ENCODE data around the gene URI1. TPM values are rescaled to one million over a fixed set of nuclear protein-coding genes. Genes with fewer than 3 reads are reported as not detected.

URI1 gene
- total and polyA plus RNA-seq, 4 donors: 21.5 to 60.8 (median 32.5) TPM

- no peaks in the 10 kb centered on the region for H3K36me3 ChIP-seq (ENCODE audit: control insufficient read depth in 4 of 4, insufficient read depth in 4 of 4, low read length in 4 of 4)
Measured at GRCh38 chr19:30053558-30053957, 111.5 kb downstream of the URI1 start.

GRCh38 chr19:30054210-30054609 lies 112.2 kb downstream of the URI1 start:
- no peak for DNase-seq
- 81 to 82% methylated on average over 2 of the region's 2 CpGs for WGBS, 2 donors
- no peak for TF ChIP-seq CTCF (IDR thresholded peaks at IDR 0.05; ENCODE audit: control extremely low read depth, extremely low read depth)

More at GRCh38 chr19:30053558-30053957, 111.5 kb downstream of the URI1 start:
- no peak overlapping the region for H3K4me3 ChIP-seq
- H3K4me1 ChIP-seq (ENCODE audit: control insufficient read depth in 5 of 5, insufficient read depth in 5 of 5, low read length in 5 of 5): peaks cover 0 to 21% (median 0%) of the 10 kb centered on the region in 5 donors
- no peak overlapping the region for H3K27ac ChIP-seq (ENCODE audit: low read depth in 1 of 2, low read length in 1 of 2)
- ATAC-seq (ENCODE audit: insufficient read depth, low FRiP score): no peak
- no peak for TF ChIP-seq CTCF (IDR thresholded peaks at IDR 0.05; ENCODE audit: control extremely low read depth, extremely low read depth)
- H3K9ac ChIP-seq (ENCODE audit: insufficient read depth in 1 of 2, low read length in 2 of 2): no peak overlapping the region
- peaks cover 0 to 20% (median 4%) of the 10 kb centered on the region in 3 donors for H3K27me3 ChIP-seq (ENCODE audit: control insufficient read depth in 3 of 3, insufficient read depth in 3 of 3, low read length in 2 of 3)
- 86 to 93% methylated on average over 18 of the region's 18 CpGs for WGBS, 2 donors
- no peak for DNase-seq
- no peaks in the 10 kb centered on the region for H3K9me3 ChIP-seq (ENCODE audit: control insufficient read depth in 4 of 4, insufficient read depth in 3 of 4, low read length in 3 of 4)

GRCh38 chr19:30056580-30056979 lies 114.5 kb downstream of the URI1 start:
- no peak for TF ChIP-seq CTCF (IDR thresholded peaks at IDR 0.05; ENCODE audit: control extremely low read depth, extremely low read depth)
- DNase-seq (no peak), ATAC-seq (ENCODE audit: insufficient read depth, low FRiP score) (no peak)
- no peak overlapping the region for H3K4me3 ChIP-seq
- no peak overlapping the region for H3K27ac ChIP-seq (ENCODE audit: low read depth in 1 of 2, low read length in 1 of 2)
- H3K27me3 ChIP-seq (ENCODE audit: control insufficient read depth in 3 of 3, insufficient read depth in 3 of 3, low read length in 2 of 3): peaks cover 0 to 5% (median 0%) of the 10 kb centered on the region in 3 donors
- no peak overlapping the region for H3K9ac ChIP-seq (ENCODE audit: insufficient read depth in 1 of 2, low read length in 2 of 2)
- H3K36me3 ChIP-seq (ENCODE audit: control insufficient read depth in 4 of 4, insufficient read depth in 4 of 4, low read length in 4 of 4): no peaks in the 10 kb centered on the region
- peaks cover 0 to 2% (median 0%) of the 10 kb centered on the region in 4 donors for H3K9me3 ChIP-seq (ENCODE audit: control insufficient read depth in 4 of 4, insufficient read depth in 3 of 4, low read length in 3 of 4)
- 85 to 95% methylated on average over 2 of the region's 2 CpGs for WGBS, 2 donors
- H3K4me1 ChIP-seq (ENCODE audit: control insufficient read depth in 5 of 5, insufficient read depth in 5 of 5, low read length in 5 of 5): no peaks in the 10 kb centered on the region

More at GRCh38 chr19:30054210-30054609, 112.2 kb downstream of the URI1 start:
- no peaks in the 10 kb centered on the region for H3K36me3 ChIP-seq (ENCODE audit: control insufficient read depth in 4 of 4, insufficient read depth in 4 of 4, low read length in 4 of 4)
- no peak overlapping the region for H3K27ac ChIP-seq (ENCODE audit: low read depth in 1 of 2, low read length in 1 of 2)
- peaks cover 0 to 15% (median 4%) of the 10 kb centered on the region in 3 donors for H3K27me3 ChIP-seq (ENCODE audit: control insufficient read depth in 3 of 3, insufficient read depth in 3 of 3, low read length in 2 of 3)
- no peak overlapping the region for H3K9ac ChIP-seq (ENCODE audit: insufficient read depth in 1 of 2, low read length in 2 of 2)
- H3K4me3 ChIP-seq: no peak overlapping the region
- no peaks in the 10 kb centered on the region for H3K9me3 ChIP-seq (ENCODE audit: control insufficient read depth in 4 of 4, insufficient read depth in 3 of 4, low read length in 3 of 4)
- H3K4me1 ChIP-seq (ENCODE audit: control insufficient read depth in 5 of 5, insufficient read depth in 5 of 5, low read length in 5 of 5): peaks cover 0 to 15% (median 0%) of the 10 kb centered on the region in 5 donors
- ATAC-seq (ENCODE audit: insufficient read depth, low FRiP score): no peak
